Measurements from ENCODE around the gene TBC1D22B. TPM values are rescaled to one million over a fixed set of nuclear protein-coding genes. Genes with fewer than 3 reads are reported as not detected.

The TBC1D22B gene
- polyA plus RNA-seq, 1 of the 3 experiments (the other 2 are of a cell fraction), result 5.3 TPM

DNA sequence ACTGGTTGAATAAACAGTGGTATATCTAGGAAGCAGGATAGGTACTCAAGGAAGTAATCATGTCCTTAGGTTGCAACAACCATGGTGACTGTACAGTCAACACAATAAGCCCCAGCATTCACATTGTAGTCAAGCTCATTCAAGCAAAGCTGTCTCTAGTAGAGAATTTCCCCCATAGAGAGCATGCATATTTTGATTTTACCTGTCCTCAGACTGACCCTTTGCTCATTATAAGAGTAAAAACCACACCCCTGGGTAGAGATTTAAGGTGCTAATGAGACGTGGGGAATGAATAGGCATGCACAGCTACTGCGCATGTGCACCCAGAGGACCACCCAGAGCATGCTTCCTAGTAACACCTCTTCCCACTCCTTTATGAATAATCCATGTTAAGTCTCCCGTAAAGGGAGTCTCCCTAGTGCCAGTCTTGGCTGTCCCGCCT is 90.1 kb downstream of the TBC1D22B start:
- H3K9ac ChIP-seq, result no peak overlapping the region
- 92% methylated on average over 4 of the region's 4 CpGs for WGBS (ENCODE audit: low lambda C conversion rate)
- no peak overlapping the region for H3K4me3 ChIP-seq (ENCODE audit: low read depth in 2 of 2, low read length in 1 of 2)
- no peaks in the 10 kb centered on the region for H3K4me1 ChIP-seq (ENCODE audit: control insufficient read depth in 1 of 2, insufficient read depth in 2 of 2, low read depth in 1 of 2, low read length in 1 of 2)
- no peaks in the 10 kb centered on the region for H3K9me2 ChIP-seq
- no peaks in the 10 kb centered on the region for H4K20me1 ChIP-seq (ENCODE audit: insufficient read depth)
- no peaks in the 10 kb centered on the region for H3K79me2 ChIP-seq (ENCODE audit: insufficient read depth)
- ChIA-PET CTCF (no interaction called here), POLR2A (no interaction called here)
- no peak for DNase-seq
- H3K36me3 ChIP-seq (replicated peaks in 1 of 2; ENCODE audit: control insufficient read depth in 1 of 2, insufficient read depth in 2 of 2, low read length in 1 of 2), result no peaks in the 10 kb centered on the region
- H3K4me2 ChIP-seq, result no peak overlapping the region
- no peaks in the 10 kb centered on the region; the same call in 1 of the 2 replicates for H3K27me3 ChIP-seq (ENCODE audit: insufficient read depth)
- no peak overlapping the region for H3K27ac ChIP-seq (ENCODE audit: low read depth in 2 of 2, low read length in 1 of 2)
- no peaks in the 10 kb centered on the region for H3F3A ChIP-seq (replicated peaks; ENCODE audit: insufficient read depth)
- no peaks in the 10 kb centered on the region for H3K9me3 ChIP-seq
- no peak for TF ChIP-seq FOXJ3 (CRISPR knock-in tag; IDR thresholded peaks at IDR 0.05)
- TF ChIP-seq, protein P1, sequence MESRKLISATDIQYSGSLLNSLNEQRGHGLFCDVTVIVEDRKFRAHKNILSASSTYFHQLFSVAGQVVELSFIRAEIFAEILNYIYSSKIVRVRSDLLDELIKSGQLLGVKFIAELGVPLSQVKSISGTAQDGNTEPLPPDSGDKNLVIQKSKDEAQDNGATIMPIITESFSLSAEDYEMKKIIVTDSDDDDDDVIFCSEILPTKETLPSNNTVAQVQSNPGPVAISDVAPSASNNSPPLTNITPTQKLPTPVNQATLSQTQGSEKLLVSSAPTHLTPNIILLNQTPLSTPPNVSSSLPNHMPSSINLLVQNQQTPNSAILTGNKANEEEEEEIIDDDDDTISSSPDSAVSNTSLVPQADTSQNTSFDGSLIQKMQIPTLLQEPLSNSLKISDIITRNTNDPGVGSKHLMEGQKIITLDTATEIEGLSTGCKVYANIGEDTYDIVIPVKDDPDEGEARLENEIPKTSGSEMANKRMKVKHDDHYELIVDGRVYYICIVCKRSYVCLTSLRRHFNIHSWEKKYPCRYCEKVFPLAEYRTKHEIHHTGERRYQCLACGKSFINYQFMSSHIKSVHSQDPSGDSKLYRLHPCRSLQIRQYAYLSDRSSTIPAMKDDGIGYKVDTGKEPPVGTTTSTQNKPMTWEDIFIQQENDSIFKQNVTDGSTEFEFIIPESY (IDR thresholded peaks at IDR 0.05; ENCODE audit: borderline replicate concordance, low read depth), result no peak
- no peak overlapping the region for H2AFZ ChIP-seq (ENCODE audit: low read depth)

DNA sequence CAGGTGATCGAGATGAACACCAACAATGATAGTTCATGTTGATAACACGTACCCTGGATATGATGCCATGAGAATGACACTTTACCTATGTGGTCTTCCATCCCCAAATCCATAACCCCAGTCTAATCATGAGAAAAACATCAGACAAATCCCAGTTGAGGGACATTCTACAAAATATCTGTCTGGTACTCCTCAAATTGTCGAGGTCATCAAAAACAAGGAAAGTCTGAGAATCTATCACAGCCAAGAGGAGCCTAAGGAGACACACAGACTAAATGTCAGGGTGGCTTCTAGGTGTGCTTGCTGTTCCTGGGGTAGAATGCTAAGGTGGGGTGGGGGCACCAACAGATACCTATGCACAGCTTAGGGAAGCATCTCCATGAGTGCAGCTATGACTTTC is 93.5 kb downstream of the TBC1D22B start:
- Histone ChIP-seq H3K27ac (ENCODE audit: low read depth in 2 of 2, low read length in 1 of 2) (no peak overlapping the region), H3K4me3 (ENCODE audit: low read depth in 2 of 2, low read length in 1 of 2) (no peak overlapping the region), H2AFZ (ENCODE audit: low read depth) (no peak overlapping the region), H3K36me3 (replicated peaks in 1 of 2; ENCODE audit: control insufficient read depth in 1 of 2, insufficient read depth in 2 of 2, low read length in 1 of 2) (no peaks in the 10 kb centered on the region), H3K4me1 (ENCODE audit: control insufficient read depth in 1 of 2, insufficient read depth in 2 of 2, low read depth in 1 of 2, low read length in 1 of 2) (peaks cover 0 to 5% of the 10 kb centered on the region in 2 experiments; a peak in 2 of 4 replicates), H3K4me2 (no peak overlapping the region), H3K79me2 (ENCODE audit: insufficient read depth) (peaks cover 22% of the 10 kb centered on the region), H4K20me1 (ENCODE audit: insufficient read depth) (no peaks in the 10 kb centered on the region), H3K9me3 (no peaks in the 10 kb centered on the region), H3K9ac (no peak overlapping the region), H3K9me2 (no peaks in the 10 kb centered on the region), H3K27me3 (ENCODE audit: insufficient read depth) (no peaks in the 10 kb centered on the region), H3F3A (replicated peaks; ENCODE audit: insufficient read depth) (no peaks in the 10 kb centered on the region)
- POLR2A ChIA-PET, result no interaction called here
- no peak for DNase-seq
- TF ChIP-seq, protein P1 (IDR thresholded peaks at IDR 0.05; ENCODE audit: borderline replicate concordance, low read depth), result no peak
- TF ChIP-seq TEAD4 (IDR thresholded peaks at IDR 0.05; ENCODE audit: borderline replicate concordance, insufficient read depth) (no peak), GABPA (IDR thresholded peaks at IDR 0.05; ENCODE audit: low read depth) (no peak), SIN3A (IDR thresholded peaks at IDR 0.05; ENCODE audit: borderline replicate concordance, low read depth, low read length) (no peak), FOXJ3 (CRISPR knock-in tag; IDR thresholded peaks at IDR 0.05) (no peak), CHD2 (IDR thresholded peaks at IDR 0.05; ENCODE audit: low read length, partially characterized antibody) (no peak), RCOR1 (IDR thresholded peaks at IDR 0.05; ENCODE audit: low read length) (no peak), ELF1 (IDR thresholded peaks at IDR 0.05) (no peak), TCF12 (IDR thresholded peaks at IDR 0.05) (no peak), EZH2phosphoT487 (IDR thresholded peaks at IDR 0.05; ENCODE audit: borderline replicate concordance, low read depth) (no peak), RFX5 (IDR thresholded peaks at IDR 0.05; ENCODE audit: low read length) (no peak), NRF1 (IDR thresholded peaks at IDR 0.05; ENCODE audit: low read depth, low read length) (no peak), GATA2 (CRISPR knock-in tag; IDR thresholded peaks at IDR 0.05) (no peak), POLR2AphosphoS5 (IDR thresholded peaks at IDR 0.05; ENCODE audit: low read depth, low read length) (no peak), MEF2A (IDR thresholded peaks at IDR 0.05; ENCODE audit: borderline replicate concordance, low read depth) (no peak)
- TF ChIP-seq, protein P2, sequence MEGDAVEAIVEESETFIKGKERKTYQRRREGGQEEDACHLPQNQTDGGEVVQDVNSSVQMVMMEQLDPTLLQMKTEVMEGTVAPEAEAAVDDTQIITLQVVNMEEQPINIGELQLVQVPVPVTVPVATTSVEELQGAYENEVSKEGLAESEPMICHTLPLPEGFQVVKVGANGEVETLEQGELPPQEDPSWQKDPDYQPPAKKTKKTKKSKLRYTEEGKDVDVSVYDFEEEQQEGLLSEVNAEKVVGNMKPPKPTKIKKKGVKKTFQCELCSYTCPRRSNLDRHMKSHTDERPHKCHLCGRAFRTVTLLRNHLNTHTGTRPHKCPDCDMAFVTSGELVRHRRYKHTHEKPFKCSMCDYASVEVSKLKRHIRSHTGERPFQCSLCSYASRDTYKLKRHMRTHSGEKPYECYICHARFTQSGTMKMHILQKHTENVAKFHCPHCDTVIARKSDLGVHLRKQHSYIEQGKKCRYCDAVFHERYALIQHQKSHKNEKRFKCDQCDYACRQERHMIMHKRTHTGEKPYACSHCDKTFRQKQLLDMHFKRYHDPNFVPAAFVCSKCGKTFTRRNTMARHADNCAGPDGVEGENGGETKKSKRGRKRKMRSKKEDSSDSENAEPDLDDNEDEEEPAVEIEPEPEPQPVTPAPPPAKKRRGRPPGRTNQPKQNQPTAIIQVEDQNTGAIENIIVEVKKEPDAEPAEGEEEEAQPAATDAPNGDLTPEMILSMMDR (IDR thresholded peaks at IDR 0.05), result no peak
- TF ChIP-seq, protein P3, sequence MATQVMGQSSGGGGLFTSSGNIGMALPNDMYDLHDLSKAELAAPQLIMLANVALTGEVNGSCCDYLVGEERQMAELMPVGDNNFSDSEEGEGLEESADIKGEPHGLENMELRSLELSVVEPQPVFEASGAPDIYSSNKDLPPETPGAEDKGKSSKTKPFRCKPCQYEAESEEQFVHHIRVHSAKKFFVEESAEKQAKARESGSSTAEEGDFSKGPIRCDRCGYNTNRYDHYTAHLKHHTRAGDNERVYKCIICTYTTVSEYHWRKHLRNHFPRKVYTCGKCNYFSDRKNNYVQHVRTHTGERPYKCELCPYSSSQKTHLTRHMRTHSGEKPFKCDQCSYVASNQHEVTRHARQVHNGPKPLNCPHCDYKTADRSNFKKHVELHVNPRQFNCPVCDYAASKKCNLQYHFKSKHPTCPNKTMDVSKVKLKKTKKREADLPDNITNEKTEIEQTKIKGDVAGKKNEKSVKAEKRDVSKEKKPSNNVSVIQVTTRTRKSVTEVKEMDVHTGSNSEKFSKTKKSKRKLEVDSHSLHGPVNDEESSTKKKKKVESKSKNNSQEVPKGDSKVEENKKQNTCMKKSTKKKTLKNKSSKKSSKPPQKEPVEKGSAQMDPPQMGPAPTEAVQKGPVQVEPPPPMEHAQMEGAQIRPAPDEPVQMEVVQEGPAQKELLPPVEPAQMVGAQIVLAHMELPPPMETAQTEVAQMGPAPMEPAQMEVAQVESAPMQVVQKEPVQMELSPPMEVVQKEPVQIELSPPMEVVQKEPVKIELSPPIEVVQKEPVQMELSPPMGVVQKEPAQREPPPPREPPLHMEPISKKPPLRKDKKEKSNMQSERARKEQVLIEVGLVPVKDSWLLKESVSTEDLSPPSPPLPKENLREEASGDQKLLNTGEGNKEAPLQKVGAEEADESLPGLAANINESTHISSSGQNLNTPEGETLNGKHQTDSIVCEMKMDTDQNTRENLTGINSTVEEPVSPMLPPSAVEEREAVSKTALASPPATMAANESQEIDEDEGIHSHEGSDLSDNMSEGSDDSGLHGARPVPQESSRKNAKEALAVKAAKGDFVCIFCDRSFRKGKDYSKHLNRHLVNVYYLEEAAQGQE (IDR thresholded peaks at IDR 0.05; ENCODE audit: low read depth, low read length), result no peak
- WGBS (ENCODE audit: low lambda C conversion rate), result 73% methylated on average over 3 of the region's 3 CpGs
- CTCF ChIA-PET, result interaction anchor here (1.4 kb wide), 1 partner anchor 25 kb away, joined by 3 read pairs; no protein-coding TSS in a partner anchor
